ENCODE data around the gene ZHX3. TPM values are rescaled to one million over a fixed set of nuclear protein-coding genes. Genes with fewer than 3 reads are reported as not detected.

ZHX3 gene
- total and polyA plus RNA-seq, 9 of the 15 experiments (the other 6 are each of a cell fraction or from before 2014, with no cell fraction given): 0.80 to 14.6 (median 4.9) TPM

GRCh38 chr20:41171736-41172295 lies 145.7 kb downstream of the ZHX3 start:
- Histone ChIP-seq H3K9me3 (replicated peaks; ENCODE audit: control insufficient read depth, insufficient read depth, low read depth, low read length) (no peaks in the 10 kb centered on the region), H4K20me1 (replicated peaks; ENCODE audit: control insufficient read depth, insufficient read depth, low read length) (peaks cover 12% of the 10 kb centered on the region; the same call in 1 of the 2 replicates), H3K4me3 (no peak overlapping the region), H3K9me1 (ENCODE audit: control insufficient read depth, insufficient read depth, low read length) (no peaks in the 10 kb centered on the region), H3K27me3 (ENCODE audit: control insufficient read depth in 2 of 2, insufficient read depth in 2 of 2, low read length in 2 of 2) (no peaks in the 10 kb centered on the region), H3K4me2 (ENCODE audit: insufficient read depth, low read length) (no peak overlapping the region), H3K36me3 (ENCODE audit: control insufficient read depth, insufficient read depth, low read length) (peaks cover 83% of the 10 kb centered on the region; the same call in 2 of the 3 replicates), H3K27ac (ENCODE audit: extremely low read depth, low read depth, low read length) (no peak overlapping the region), H3K9ac (ENCODE audit: insufficient read depth in 1 of 2, low read depth in 2 of 2, low read length in 2 of 2) (no peak overlapping the region), H2AFZ (ENCODE audit: low read depth, low read length) (no peak overlapping the region), H3K79me2 (ENCODE audit: control insufficient read depth, insufficient read depth, low read length) (no peaks in the 10 kb centered on the region), H3K4me1 (replicated peaks in 1 of 2; ENCODE audit: control insufficient read depth in 2 of 2, insufficient read depth in 2 of 2, low read length in 2 of 2) (no peaks in the 10 kb centered on the region)
- in situ Hi-C loops (cut with MboI) (no loop called here), intact Hi-C loops (cut with micrococcal nuclease) (no loop called here)
- WGBS (ENCODE audit: insufficient coverage, low coverage, missing lambda C conversion rate): 94% methylated on average over 3 of the region's 3 CpGs
- no TSS peak for BruUV-seq (replicated peaks)
- DNase-seq (ENCODE audit: extremely low read depth in 1 of 4, low spot score in 3 of 4) (no peak), ATAC-seq (no peak), FAIRE-seq (no peak)
- ChIA-PET CTCF (ENCODE audit: low intra/inter-chr PET ratio) (interaction anchor here (3.0 kb wide), 1 partner anchor 168 kb away, joined by 50 read pairs; the partner anchor contains the start of gene LPIN3), POLR2A (interaction anchor here (0.7 to 0.8 kb wide), 2 partner anchors 66 to 78 kb away, joined by 3 to 4 read pairs; no protein-coding TSS in a partner anchor)
- TF ChIP-seq TCF7L2 (IDR thresholded peaks at IDR 0.05; ENCODE audit: low read depth, low read length) (no peak), ZNF695 (CRISPR knock-in tag; IDR thresholded peaks at IDR 0.05) (no peak), CHD4 (IDR thresholded peaks at IDR 0.05; ENCODE audit: insufficient read depth, insufficient replicate concordance, low read depth, low read length, poor library complexity, severe bottlenecking) (no peak), SPI1 (IDR thresholded peaks at IDR 0.05; ENCODE audit: borderline replicate concordance, low read depth, low read length) (no peak), ZNF75A (CRISPR knock-in tag; IDR thresholded peaks at IDR 0.05) (no peak), ZNF23 (CRISPR knock-in tag; IDR thresholded peaks at IDR 0.05) (no peak), TARDBP (IDR thresholded peaks at IDR 0.05) (no peak), TAF7 (tag; IDR thresholded peaks at IDR 0.05) (no peak), CBFB (CRISPR knock-in tag; IDR thresholded peaks at IDR 0.05) (no peak), ZNF224 (CRISPR knock-in tag; IDR thresholded peaks at IDR 0.05) (no peak), SAFB (IDR thresholded peaks at IDR 0.05; ENCODE audit: borderline replicate concordance, low read depth, low read length) (no peak), CBX3 (IDR thresholded peaks at IDR 0.05; ENCODE audit: borderline replicate concordance in 1 of 2, low read length in 2 of 2) (no peak), ZBTB49 (CRISPR knock-in tag; IDR thresholded peaks at IDR 0.05; ENCODE audit: borderline replicate concordance) (no peak)
- TF ChIP-seq, protein P1, sequence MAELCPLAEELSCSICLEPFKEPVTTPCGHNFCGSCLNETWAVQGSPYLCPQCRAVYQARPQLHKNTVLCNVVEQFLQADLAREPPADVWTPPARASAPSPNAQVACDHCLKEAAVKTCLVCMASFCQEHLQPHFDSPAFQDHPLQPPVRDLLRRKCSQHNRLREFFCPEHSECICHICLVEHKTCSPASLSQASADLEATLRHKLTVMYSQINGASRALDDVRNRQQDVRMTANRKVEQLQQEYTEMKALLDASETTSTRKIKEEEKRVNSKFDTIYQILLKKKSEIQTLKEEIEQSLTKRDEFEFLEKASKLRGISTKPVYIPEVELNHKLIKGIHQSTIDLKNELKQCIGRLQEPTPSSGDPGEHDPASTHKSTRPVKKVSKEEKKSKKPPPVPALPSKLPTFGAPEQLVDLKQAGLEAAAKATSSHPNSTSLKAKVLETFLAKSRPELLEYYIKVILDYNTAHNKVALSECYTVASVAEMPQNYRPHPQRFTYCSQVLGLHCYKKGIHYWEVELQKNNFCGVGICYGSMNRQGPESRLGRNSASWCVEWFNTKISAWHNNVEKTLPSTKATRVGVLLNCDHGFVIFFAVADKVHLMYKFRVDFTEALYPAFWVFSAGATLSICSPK (IDR thresholded peaks at IDR 0.05; ENCODE audit: borderline replicate concordance): no peak
